Activated CD4-positive, alpha-beta T cell treated with anti-CD3 and anti-CD28 coated beads, Interleukin-2, amount 10 ng/mL, durations not matched to agents 24 days and 14 days (primary cell): ENCODE results near the gene MRM2. TPM values are rescaled to one million over a fixed set of nuclear protein-coding genes. Genes with fewer than 3 reads are reported as not detected.

ENCODE experiments used
- DNase-seq: peaks from one replicate; pipeline ENCODE4 v3.0.0; 2022
- H3K27ac Mint-ChIP-seq: one replicate; pipeline ENCODE4 v1.8.0; 2022; ENCODE audit warnings: mild to moderate bottlenecking, mixed read lengths
- H3K27me3 Mint-ChIP-seq: one replicate; pipeline ENCODE4 v1.8.0; 2022; ENCODE audit warnings: mixed read lengths
- H3K36me3 Mint-ChIP-seq: one replicate; pipeline ENCODE4 v1.8.0; 2022; ENCODE audit warnings: low read depth, mild to moderate bottlenecking, mixed read lengths
- H3K4me1 Mint-ChIP-seq: one replicate; pipeline ENCODE4 v1.8.0; 2021; ENCODE audit warnings: mixed read lengths
- H3K4me3 Mint-ChIP-seq: one replicate; pipeline ENCODE4 v1.8.0; 2022; ENCODE audit warnings: mild to moderate bottlenecking, moderate library complexity, mixed read lengths
- H3K9me3 Mint-ChIP-seq: one replicate; pipeline ENCODE4 v1.8.0; 2021; ENCODE audit warnings: mixed read lengths
- intact Hi-C: fragments of 100-400 bp; cut with micrococcal nuclease; formaldehyde crosslinking; loops from one replicate; pipeline ENCODE4 v1.15.1; 2023
- total RNA-seq: library from RNA; stranded (reverse); gene quantifications from 2 replicates; pipeline ENCODE4 v1.2.3, GENCODE V29; 2022

The MRM2 gene
- total RNA-seq, 1 donor from 2014 or later: 47.9 TPM

- H3K4me1 Mint-ChIP-seq: peaks cover 12% of the 10 kb centered on the region
These were observed 15.6 kb upstream of the MRM2 start for GRCh38 chr7:2257651-2258050.

GRCh38 chr7:2257046-2257551 lies 15.1 kb upstream of the MRM2 start:
- no peak for DNase-seq
- Mint-ChIP-seq H3K27me3 (no peaks in the 10 kb centered on the region), H3K27ac (no peak overlapping the region), H3K4me3 (no peak overlapping the region), H3K36me3 (peaks cover 7% of the 10 kb centered on the region), H3K9me3 (no peaks in the 10 kb centered on the region), H3K4me1 (peaks cover 11% of the 10 kb centered on the region)
- intact Hi-C loops: no loop called here

More at GRCh38 chr7:2257651-2258050, 15.6 kb upstream of the MRM2 start:
- peaks cover 7% of the 10 kb centered on the region for H3K36me3 Mint-ChIP-seq
- intact Hi-C loops: no loop called here
- no peaks in the 10 kb centered on the region for H3K9me3 Mint-ChIP-seq
- no peak for DNase-seq
- H3K27me3 Mint-ChIP-seq: no peaks in the 10 kb centered on the region
- no peak overlapping the region for H3K27ac Mint-ChIP-seq
- no peak overlapping the region for H3K4me3 Mint-ChIP-seq

- DNase-seq: no peak
- Mint-ChIP-seq H3K4me3 (no peak overlapping the region), H3K36me3 (peaks cover 6% of the 10 kb centered on the region), H3K9me3 (no peaks in the 10 kb centered on the region), H3K27ac (no peak overlapping the region), H3K27me3 (no peaks in the 10 kb centered on the region), H3K4me1 (peaks cover 5% of the 10 kb centered on the region)
- intact Hi-C loops: no loop called here
These were observed 14.5 kb upstream of the MRM2 start for GRCh38 chr7:2256306-2257045.

- H3K27ac Mint-ChIP-seq: peak overlapping the region; percentile 34
These were observed 13.4 kb upstream of the MRM2 start for GRCh38 chr7:2255145-2256139.

GRCh38 chr7:2254429-2255144 lies 12.6 kb upstream of the MRM2 start:
- H3K27ac Mint-ChIP-seq: no peak overlapping the region
- peaks cover 11% of the 10 kb centered on the region for H3K36me3 Mint-ChIP-seq
- H3K27me3 Mint-ChIP-seq: no peaks in the 10 kb centered on the region
- H3K4me3 Mint-ChIP-seq: no peak overlapping the region
- intact Hi-C loops: no loop called here
- H3K4me1 Mint-ChIP-seq: peaks cover 6% of the 10 kb centered on the region
- H3K9me3 Mint-ChIP-seq: no peaks in the 10 kb centered on the region
- DNase-seq: no peak

More at GRCh38 chr7:2255145-2256139, 13.4 kb upstream of the MRM2 start:
- no peaks in the 10 kb centered on the region for H3K27me3 Mint-ChIP-seq
- no peaks in the 10 kb centered on the region for H3K9me3 Mint-ChIP-seq
- intact Hi-C loops: no loop called here
- no peak overlapping the region for H3K4me3 Mint-ChIP-seq
- H3K4me1 Mint-ChIP-seq: peaks cover 4% of the 10 kb centered on the region
- H3K36me3 Mint-ChIP-seq: peaks cover 11% of the 10 kb centered on the region
- no peak for DNase-seq

- intact Hi-C loops: no loop called here
- Mint-ChIP-seq H3K36me3 (peaks cover 15% of the 10 kb centered on the region), H3K9me3 (no peaks in the 10 kb centered on the region), H3K4me1 (peaks cover 15% of the 10 kb centered on the region), H3K4me3 (no peak overlapping the region), H3K27ac (no peak overlapping the region), H3K27me3 (no peaks in the 10 kb centered on the region)
- no peak for DNase-seq
These were observed 11.7 kb upstream of the MRM2 start for GRCh38 chr7:2253525-2254244.

- DNase-seq: no peak
- intact Hi-C loops: no loop called here
- H3K4me1 Mint-ChIP-seq: peaks cover 19% of the 10 kb centered on the region
- H3K27ac Mint-ChIP-seq: no peak overlapping the region
- H3K9me3 Mint-ChIP-seq: no peaks in the 10 kb centered on the region
- H3K36me3 Mint-ChIP-seq: peaks cover 17% of the 10 kb centered on the region
- H3K27me3 Mint-ChIP-seq: no peaks in the 10 kb centered on the region
- H3K4me3 Mint-ChIP-seq: no peak overlapping the region
These were observed 11.0 kb upstream of the MRM2 start for GRCh38 chr7:2253021-2253420.

- intact Hi-C loops: no loop called here
- Mint-ChIP-seq H3K4me3 (no peak overlapping the region), H3K27ac (no peak overlapping the region), H3K36me3 (peaks cover 18% of the 10 kb centered on the region), H3K27me3 (no peaks in the 10 kb centered on the region), H3K4me1 (peaks cover 20% of the 10 kb centered on the region), H3K9me3 (no peaks in the 10 kb centered on the region)
- no peak for DNase-seq
These were observed 10.1 kb upstream of the MRM2 start for GRCh38 chr7:2251841-2252771.

- H3K4me1 Mint-ChIP-seq: peaks cover 20% of the 10 kb centered on the region
- no peaks in the 10 kb centered on the region for H3K9me3 Mint-ChIP-seq
- no peak for DNase-seq
- H3K36me3 Mint-ChIP-seq: peaks cover 18% of the 10 kb centered on the region
- H3K4me3 Mint-ChIP-seq: no peak overlapping the region
- H3K27ac Mint-ChIP-seq: no peak overlapping the region
- no peaks in the 10 kb centered on the region for H3K27me3 Mint-ChIP-seq
- intact Hi-C loops: no loop called here
These were observed 9.4 kb upstream of the MRM2 start for GRCh38 chr7:2251381-2251780.

- no peak overlapping the region for H3K27ac Mint-ChIP-seq
- peaks cover 20% of the 10 kb centered on the region for H3K4me1 Mint-ChIP-seq
- peak overlapping the region; percentile 75 for H3K4me3 Mint-ChIP-seq
- no peaks in the 10 kb centered on the region for H3K9me3 Mint-ChIP-seq
- intact Hi-C loops: no loop called here
- H3K36me3 Mint-ChIP-seq: peaks cover 19% of the 10 kb centered on the region
- no peak for DNase-seq
- H3K27me3 Mint-ChIP-seq: no peaks in the 10 kb centered on the region
These were observed 7.8 kb upstream of the MRM2 start for GRCh38 chr7:2249744-2250323.

- peaks cover 15% of the 10 kb centered on the region for H3K36me3 Mint-ChIP-seq
- H3K4me3 Mint-ChIP-seq: peak overlapping the region; percentile 75
- intact Hi-C loops: no loop called here
- H3K27me3 Mint-ChIP-seq: no peaks in the 10 kb centered on the region
- H3K27ac Mint-ChIP-seq: peak overlapping the region; percentile 85
- no peaks in the 10 kb centered on the region for H3K9me3 Mint-ChIP-seq
- peak; percentile 82 for DNase-seq
- H3K4me1 Mint-ChIP-seq: peaks cover 21% of the 10 kb centered on the region
These were observed 7.1 kb upstream of the MRM2 start for GRCh38 chr7:2248984-2249694.
